HEK293 (cell line): ENCODE results near the gene CHST3.

Experiments
- CTCF ChIP-seq: fragments of 450-650 bp; formaldehyde crosslinking; IDR thresholded peaks from 2 replicates; pipeline ENCODE4 v1.5.1; 2016; ENCODE audit warnings: missing biosample characterization, missing genetic modification characterization
- REST ChIP-seq: fragments of 450-650 bp; formaldehyde crosslinking; IDR thresholded peaks from 2 replicates; pipeline ENCODE4 v1.5.1; 2016; ENCODE audit warnings: missing biosample characterization, missing genetic modification characterization
- TSHZ1 ChIP-seq: fragments of 450-650 bp; formaldehyde crosslinking; IDR thresholded peaks from 2 replicates; pipeline ENCODE4 v1.5.1; 2016; ENCODE audit warnings: missing biosample characterization, missing genetic modification characterization, borderline replicate concordance
- ZBTB10 ChIP-seq: fragments of 450-650 bp; formaldehyde crosslinking; IDR thresholded peaks from 2 replicates; pipeline ENCODE4 v1.5.1; 2016; ENCODE audit warnings: missing biosample characterization, missing genetic modification characterization
- ZBTB49 ChIP-seq: fragments of 450-650 bp; formaldehyde crosslinking; IDR thresholded peaks from 2 replicates; pipeline ENCODE4 v1.5.1; 2016; ENCODE audit warnings: missing biosample characterization, missing genetic modification characterization, low read depth
- ZBTB7A ChIP-seq: fragments of 450-650 bp; formaldehyde crosslinking; IDR thresholded peaks from 2 replicates; pipeline ENCODE4 v1.5.1; 2016; ENCODE audit warnings: low read depth, missing biosample characterization, missing genetic modification characterization
- ZNF350 ChIP-seq: fragments of 450-650 bp; formaldehyde crosslinking; IDR thresholded peaks from 2 replicates; pipeline ENCODE4 v1.5.0; 2017; ENCODE audit warnings: missing biosample characterization, mild to moderate bottlenecking, missing genetic modification characterization
- ZNF449 ChIP-seq: fragments of 450-650 bp; formaldehyde crosslinking; IDR thresholded peaks from 2 replicates; pipeline ENCODE4 v1.5.1; 2017; ENCODE audit warnings: missing biosample characterization, mild to moderate bottlenecking, missing genetic modification characterization, moderate library complexity
- ZNF510 ChIP-seq: fragments of 450-650 bp; formaldehyde crosslinking; IDR thresholded peaks from 2 replicates; pipeline ENCODE4 v1.5.1; 2018; ENCODE audit warnings: mild to moderate bottlenecking, missing genetic modification characterization, missing biosample characterization; ENCODE audit not compliant: insufficient replicate concordance
- ZSCAN5A ChIP-seq: fragments of 450-650 bp; formaldehyde crosslinking; IDR thresholded peaks from 2 replicates; pipeline ENCODE4 v1.5.1; 2016; ENCODE audit warnings: missing biosample characterization, missing genetic modification characterization
- ZXDB ChIP-seq: fragments of 450-650 bp; formaldehyde crosslinking; IDR thresholded peaks from 2 replicates; pipeline ENCODE4 v1.5.1; 2016; ENCODE audit warnings: missing biosample characterization, missing genetic modification characterization

GRCh38 chr10:72056113-72056512 lies 91.9 kb downstream of the CHST3 start:
- no peak for TF ChIP-seq ZSCAN5A (tag by site-specific recombination)
- TF ChIP-seq CTCF (tag by site-specific recombination): no peak
- no peak for TF ChIP-seq TSHZ1 (tag by site-specific recombination)
- no peak for TF ChIP-seq REST (tag by site-specific recombination)
- no peak for TF ChIP-seq ZBTB49 (tag by site-specific recombination)
- no peak for TF ChIP-seq ZNF449 (tag by site-specific recombination)
- no peak for TF ChIP-seq ZBTB10 (tag by site-specific recombination)
- no peak for TF ChIP-seq ZNF350
- TF ChIP-seq ZBTB7A (tag by site-specific recombination): no peak
- no peak for TF ChIP-seq ZNF510 (tag by site-specific recombination)
- no peak for TF ChIP-seq ZXDB
